Measurements from ENCODE around the gene STX1B. TPM values are rescaled to one million over a fixed set of nuclear protein-coding genes. Genes with fewer than 3 reads are reported as not detected.

Gene STX1B
- total RNA-seq, 4 donors from 2014 or later: 0.92 to 2.6 (median 1.8) TPM

DNA sequence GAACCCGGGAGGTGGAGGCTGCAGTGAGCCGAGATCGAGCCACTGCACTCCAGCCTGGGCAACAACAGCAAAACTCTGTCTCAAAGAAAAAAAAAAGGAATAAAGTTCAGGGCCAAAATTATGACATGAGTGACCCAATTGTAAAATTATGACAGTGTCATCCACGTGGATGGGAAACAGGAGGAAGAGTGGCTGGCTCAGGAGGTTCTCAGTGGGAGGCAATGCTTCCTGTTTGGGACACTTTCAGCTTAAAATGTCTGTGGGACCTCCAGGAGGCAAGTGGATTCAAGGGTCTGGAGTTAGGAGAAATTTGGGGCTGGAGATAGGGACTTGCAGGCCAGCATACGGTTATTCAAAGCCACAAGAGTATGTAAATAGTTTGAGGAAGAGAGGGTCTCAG, 14.9 kb upstream of the STX1B start:
- Histone ChIP-seq H3K27me3 (no peaks in the 10 kb centered on the region), H3K4me3 (no peak overlapping the region), H3K9me3 (no peaks in the 10 kb centered on the region), H3K27ac (replicated peaks in 1 of 4) (no peak overlapping the region), H3K4me1 (no peaks in the 10 kb centered on the region), H3K36me3 (no peaks in the 10 kb centered on the region)
- WGBS: 75% methylated on average over 5 of the region's 5 CpGs
- TF ChIP-seq POLR2A (IDR thresholded peaks at IDR 0.05; ENCODE audit: low read depth): no peak
- TF ChIP-seq POLR2AphosphoS5 (IDR thresholded peaks at IDR 0.05): no peak
- TF ChIP-seq, protein P1, sequence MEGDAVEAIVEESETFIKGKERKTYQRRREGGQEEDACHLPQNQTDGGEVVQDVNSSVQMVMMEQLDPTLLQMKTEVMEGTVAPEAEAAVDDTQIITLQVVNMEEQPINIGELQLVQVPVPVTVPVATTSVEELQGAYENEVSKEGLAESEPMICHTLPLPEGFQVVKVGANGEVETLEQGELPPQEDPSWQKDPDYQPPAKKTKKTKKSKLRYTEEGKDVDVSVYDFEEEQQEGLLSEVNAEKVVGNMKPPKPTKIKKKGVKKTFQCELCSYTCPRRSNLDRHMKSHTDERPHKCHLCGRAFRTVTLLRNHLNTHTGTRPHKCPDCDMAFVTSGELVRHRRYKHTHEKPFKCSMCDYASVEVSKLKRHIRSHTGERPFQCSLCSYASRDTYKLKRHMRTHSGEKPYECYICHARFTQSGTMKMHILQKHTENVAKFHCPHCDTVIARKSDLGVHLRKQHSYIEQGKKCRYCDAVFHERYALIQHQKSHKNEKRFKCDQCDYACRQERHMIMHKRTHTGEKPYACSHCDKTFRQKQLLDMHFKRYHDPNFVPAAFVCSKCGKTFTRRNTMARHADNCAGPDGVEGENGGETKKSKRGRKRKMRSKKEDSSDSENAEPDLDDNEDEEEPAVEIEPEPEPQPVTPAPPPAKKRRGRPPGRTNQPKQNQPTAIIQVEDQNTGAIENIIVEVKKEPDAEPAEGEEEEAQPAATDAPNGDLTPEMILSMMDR (IDR thresholded peaks at IDR 0.05): no peak
- TF ChIP-seq EP300 (IDR thresholded peaks at IDR 0.05): no peak
- DNase-seq (ENCODE audit: extremely low spot score): no peak
- intact Hi-C loops (cut with DNase I): no loop called here

DNA sequence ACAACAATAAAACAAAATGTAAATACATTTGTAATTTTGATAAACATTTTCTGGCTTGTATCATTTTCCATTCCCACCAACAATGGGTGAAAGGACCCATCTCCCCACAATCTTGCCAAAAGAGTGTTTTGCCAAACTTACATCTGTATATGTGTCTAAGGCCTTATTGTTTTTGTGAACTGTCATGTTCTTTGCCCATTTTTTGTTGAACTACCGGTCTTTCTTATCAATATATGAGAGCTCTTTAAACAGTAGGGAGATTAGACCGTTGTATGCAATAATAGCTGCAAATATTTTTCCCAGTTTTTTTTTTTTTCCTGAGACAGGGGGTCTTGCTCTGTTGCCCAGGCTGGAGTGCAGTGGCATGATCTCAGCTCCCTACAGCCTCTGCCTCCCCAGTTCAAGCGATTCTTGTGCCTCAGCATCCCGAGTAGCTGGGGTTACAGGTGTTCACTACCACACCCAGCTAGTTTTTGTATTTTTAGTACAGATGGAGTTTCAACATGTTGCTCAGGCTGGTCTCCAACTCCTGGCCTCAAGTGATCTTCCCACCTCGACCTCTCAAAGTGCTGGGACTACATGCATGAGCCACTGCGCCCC, 13.3 kb upstream of the STX1B start:
- no peaks in the 10 kb centered on the region for H3K9me3 ChIP-seq
- H3K4me3 ChIP-seq: no peak overlapping the region
- no peaks in the 10 kb centered on the region for H3K4me1 ChIP-seq
- H3K27ac ChIP-seq (replicated peaks in 1 of 4): no peak overlapping the region
- WGBS: 74% methylated on average over 6 of the region's 6 CpGs
- no peak for DNase-seq (ENCODE audit: extremely low spot score)
- intact Hi-C loops (cut with DNase I): no loop called here
- no peak for TF ChIP-seq EP300 (IDR thresholded peaks at IDR 0.05)
- TF ChIP-seq POLR2AphosphoS5 (IDR thresholded peaks at IDR 0.05): no peak
- TF ChIP-seq, protein P1 (IDR thresholded peaks at IDR 0.05): no peak
- no peak for TF ChIP-seq POLR2A (IDR thresholded peaks at IDR 0.05; ENCODE audit: low read depth)
- H3K36me3 ChIP-seq: no peaks in the 10 kb centered on the region
- no peaks in the 10 kb centered on the region for H3K27me3 ChIP-seq

DNA sequence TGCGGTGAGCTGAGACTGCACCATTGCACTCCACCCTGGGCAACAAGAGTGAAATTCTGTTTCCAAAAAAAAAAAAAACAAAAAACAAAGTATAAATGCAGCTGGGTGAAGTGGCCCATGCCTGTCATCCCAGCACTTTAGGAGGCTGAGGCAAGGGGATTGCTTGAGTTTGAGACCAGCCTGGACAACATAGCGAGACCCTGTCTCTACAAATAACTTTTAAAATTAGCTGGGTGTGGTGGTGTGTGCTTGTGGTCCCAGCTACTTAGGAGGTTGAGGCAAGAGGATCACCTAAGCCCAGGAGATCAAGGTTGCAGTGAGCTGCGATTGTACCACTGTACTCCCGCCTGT, 12.8 kb upstream of the STX1B start:
- Histone ChIP-seq H3K27me3 (no peaks in the 10 kb centered on the region), H3K9me3 (no peaks in the 10 kb centered on the region), H3K4me1 (no peaks in the 10 kb centered on the region), H3K4me3 (no peak overlapping the region), H3K27ac (replicated peaks in 1 of 4) (no peak overlapping the region), H3K36me3 (no peaks in the 10 kb centered on the region)
- DNase-seq (ENCODE audit: extremely low spot score): no peak
- WGBS: 94% methylated on average over 4 of the region's 4 CpGs
- TF ChIP-seq EP300 (IDR thresholded peaks at IDR 0.05): no peak
- no peak for TF ChIP-seq POLR2AphosphoS5 (IDR thresholded peaks at IDR 0.05)
- TF ChIP-seq, protein P1 (IDR thresholded peaks at IDR 0.05): no peak
- TF ChIP-seq POLR2A (IDR thresholded peaks at IDR 0.05; ENCODE audit: low read depth): no peak
- intact Hi-C loops (cut with DNase I): no loop called here

DNA sequence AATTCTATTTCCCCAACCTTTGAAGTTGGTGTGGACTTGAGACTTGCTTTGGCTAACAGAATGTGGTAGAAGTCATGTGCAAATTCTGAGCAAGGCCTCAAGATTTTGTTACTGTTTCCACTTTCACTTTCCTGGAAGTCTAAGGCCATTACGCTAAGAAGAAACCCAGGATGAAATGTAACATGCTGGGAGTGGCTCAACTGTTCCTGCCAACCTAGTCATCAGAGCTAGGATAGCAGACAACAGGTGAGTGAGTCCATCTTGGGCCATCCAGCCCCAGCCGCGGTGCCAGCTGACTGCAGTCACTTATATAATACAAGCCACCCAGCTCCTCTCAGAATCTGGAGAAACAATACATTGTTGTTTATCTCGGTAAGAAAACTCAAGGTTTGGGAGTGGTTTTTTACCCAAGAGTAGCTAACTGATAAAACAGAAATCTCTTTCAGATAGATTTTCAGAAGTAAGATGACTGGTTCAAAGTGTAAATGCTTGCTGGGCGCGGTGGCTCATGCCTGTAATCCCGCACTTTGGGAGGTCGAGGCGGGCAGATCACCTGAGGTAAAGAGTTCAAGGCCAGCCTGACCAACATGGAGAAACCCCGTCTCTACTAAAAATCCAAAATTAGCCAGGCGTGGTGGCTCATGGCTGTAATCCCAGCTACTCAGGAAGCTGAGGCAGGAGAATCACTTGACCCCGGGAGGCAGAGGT, 12.3 kb upstream of the STX1B start:
- TF ChIP-seq EP300 (IDR thresholded peaks at IDR 0.05) (no peak), POLR2A (IDR thresholded peaks at IDR 0.05; ENCODE audit: low read depth) (no peak), POLR2AphosphoS5 (IDR thresholded peaks at IDR 0.05) (no peak)
- TF ChIP-seq, protein P1 (IDR thresholded peaks at IDR 0.05): no peak
- no peak overlapping the region for H3K27ac ChIP-seq (replicated peaks in 1 of 4)
- H3K36me3 ChIP-seq: no peaks in the 10 kb centered on the region
- no peaks in the 10 kb centered on the region for H3K4me1 ChIP-seq
- no peak for DNase-seq (ENCODE audit: extremely low spot score)
- no peaks in the 10 kb centered on the region for H3K27me3 ChIP-seq
- H3K4me3 ChIP-seq: no peak overlapping the region
- H3K9me3 ChIP-seq: no peaks in the 10 kb centered on the region
- intact Hi-C loops (cut with DNase I): no loop called here
- 84% methylated on average over 12 of the region's 12 CpGs for WGBS

Data from esophagus muscularis mucosa (tissue), 4 donors.